Esophagus squamous epithelium (tissue), 5 donors: Measurements from ENCODE around the gene SELENBP1. TPM values are rescaled to one million over a fixed set of nuclear protein-coding genes. Genes with fewer than 3 reads are reported as not detected.

ENCODE experiments used
- DNase-seq: peaks from one replicate; lab custom pipeline; 2025; lab: John Stamatoyannopoulos, UW
- H3K27ac ChIP-seq, 4 donors: fragments of 200-600 bp; sonication (generic); one replicate each; pipeline ENCODE4 v1.5.1; 2016 to 2019; ENCODE audit warnings: mild to moderate bottlenecking in 1 of 4
- H3K27me3 ChIP-seq, 4 donors: fragments of 200-600 bp; sonication (generic); 1 replicate in 3 of 4; 2 replicates in 1 of 4; pipeline versions ENCODE4 v1.5.1 to v1.6.0; 2017 to 2021; ENCODE audit warnings: antibody characterized with exemption in 1 of 4
- H3K36me3 ChIP-seq, 3 donors: fragments of 200-600 bp; sonication (generic); one replicate each; pipeline ENCODE4 v1.5.1; 2016 to 2019
- H3K4me1 ChIP-seq, 3 donors: fragments of 200-600 bp; sonication (generic); one replicate each; pipeline ENCODE4 v1.5.1; 2017 to 2019
- H3K4me3 ChIP-seq, 4 donors: fragments of 200-600 bp; sonication (generic); 1 replicate in 3 of 4; 2 replicates in 1 of 4; pipeline ENCODE4 v1.5.1; 2016 to 2019; ENCODE audit warnings: mild to moderate bottlenecking in 2 of 4, moderate library complexity in 1 of 4
- H3K9me3 ChIP-seq, 3 donors: fragments of 200-600 bp; sonication (generic); one replicate each; pipeline ENCODE4 v1.5.1; 2016 to 2019
- POLR2A ChIP-seq, 4 donors: fragments of 450-650 bp; IDR thresholded peaks; one replicate each; pipeline ENCODE4 v1.6.1; 2017; ENCODE audit warnings: antibody characterized with exemption in 4 of 4, mild to moderate bottlenecking in 4 of 4, moderate library complexity in 3 of 4
- WGBS, 2 donors: methylation state at CpG; one replicate each; pipeline ENCODE4 v1.1.5; 2018; 5-methylcytosine and 5-hydroxymethylcytosine counted together
- intact Hi-C: fragments of 100-400 bp; cut with DNase I; formaldehyde crosslinking; loops from one replicate; pipeline ENCODE4 v1.15.0; 2022
- total RNA-seq, 4 donors: library from RNA; depleted of rRNA; stranded (reverse); fragments of >200 nt; gene quantifications; one replicate each; pipeline ENCODE4 v1.1.0, GENCODE V29; 2016
- TF ChIP-seq, protein P1 (sequence below), 6 experiments: fragments of 450-650 bp in 4 of 6; fragments of 200-600 bp in 2 of 6; sonication (generic) in 2 of 6; IDR thresholded peaks; one replicate each; pipeline ENCODE4 v1.5.1; 2016 to 2019; ENCODE audit warnings: antibody characterized with exemption in 6 of 6, mild to moderate bottlenecking in 4 of 6, moderate library complexity in 4 of 6
- donor health status: DM: yes; HTN: yes; CAD: no.

The SELENBP1 gene
- total RNA-seq, 4 donors from 2014 or later, result 6.3 to 38.3 (median 28.3) TPM

DNA sequence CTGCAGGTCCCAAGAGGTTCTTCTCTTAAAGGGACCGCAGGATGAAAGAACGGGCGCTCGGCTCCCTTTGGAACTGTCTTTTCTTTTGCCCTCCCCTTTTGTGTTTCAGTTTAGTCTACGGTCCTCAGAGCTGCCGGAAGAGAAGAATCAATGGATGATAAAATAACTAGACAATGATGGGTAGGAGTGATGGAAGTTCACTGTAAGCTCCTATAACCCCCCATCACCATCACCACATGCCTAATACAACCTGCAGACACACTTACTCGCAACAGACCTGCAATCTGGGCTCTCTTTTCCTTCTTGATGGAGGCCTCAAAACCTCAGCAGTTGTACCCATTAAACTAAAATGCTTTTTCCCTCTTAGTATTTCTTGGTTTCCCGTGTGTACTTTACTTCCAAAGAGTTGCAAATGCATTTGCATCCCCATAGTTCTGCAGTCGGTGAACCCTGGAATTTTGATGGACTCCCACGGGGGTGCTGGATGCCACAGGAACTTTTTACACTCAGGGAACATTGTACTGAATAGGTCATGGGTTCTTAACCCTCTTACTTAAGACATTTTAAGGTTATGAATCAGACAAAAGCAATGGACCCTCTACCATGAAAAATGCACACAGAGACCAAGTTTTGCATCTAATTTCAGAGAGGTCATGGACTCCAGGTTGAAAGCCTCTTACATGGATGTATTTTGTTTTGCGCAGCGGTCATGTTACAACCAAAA is 24.8 kb downstream of the SELENBP1 start:
- Histone ChIP-seq H3K27ac (peak overlapping the region; percentile 89 to 98 (median 94)), H3K27me3 (no peaks in the 10 kb centered on the region), H3K9me3 (peaks cover 0 to 3% (median 0%) of the 10 kb centered on the region in 3 donors), H3K36me3 (peaks cover 10 to 29% (median 18%) of the 10 kb centered on the region in 3 donors), H3K4me3 (peak overlapping the region; percentile 57 to 83 (median 73)), H3K4me1 (peaks cover 8 to 29% (median 14%) of the 10 kb centered on the region in 3 donors)
- TF ChIP-seq, protein P1, sequence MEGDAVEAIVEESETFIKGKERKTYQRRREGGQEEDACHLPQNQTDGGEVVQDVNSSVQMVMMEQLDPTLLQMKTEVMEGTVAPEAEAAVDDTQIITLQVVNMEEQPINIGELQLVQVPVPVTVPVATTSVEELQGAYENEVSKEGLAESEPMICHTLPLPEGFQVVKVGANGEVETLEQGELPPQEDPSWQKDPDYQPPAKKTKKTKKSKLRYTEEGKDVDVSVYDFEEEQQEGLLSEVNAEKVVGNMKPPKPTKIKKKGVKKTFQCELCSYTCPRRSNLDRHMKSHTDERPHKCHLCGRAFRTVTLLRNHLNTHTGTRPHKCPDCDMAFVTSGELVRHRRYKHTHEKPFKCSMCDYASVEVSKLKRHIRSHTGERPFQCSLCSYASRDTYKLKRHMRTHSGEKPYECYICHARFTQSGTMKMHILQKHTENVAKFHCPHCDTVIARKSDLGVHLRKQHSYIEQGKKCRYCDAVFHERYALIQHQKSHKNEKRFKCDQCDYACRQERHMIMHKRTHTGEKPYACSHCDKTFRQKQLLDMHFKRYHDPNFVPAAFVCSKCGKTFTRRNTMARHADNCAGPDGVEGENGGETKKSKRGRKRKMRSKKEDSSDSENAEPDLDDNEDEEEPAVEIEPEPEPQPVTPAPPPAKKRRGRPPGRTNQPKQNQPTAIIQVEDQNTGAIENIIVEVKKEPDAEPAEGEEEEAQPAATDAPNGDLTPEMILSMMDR (IDR thresholded peaks at IDR 0.05), result no peak
- TF ChIP-seq POLR2A (IDR thresholded peaks at IDR 0.05), result no peak
- 19 to 28% methylated on average over 10 to 12 of the region's 12 CpGs for WGBS, 2 donors
- intact Hi-C loops, result no loop called here
- DNase-seq, result no peak

DNA sequence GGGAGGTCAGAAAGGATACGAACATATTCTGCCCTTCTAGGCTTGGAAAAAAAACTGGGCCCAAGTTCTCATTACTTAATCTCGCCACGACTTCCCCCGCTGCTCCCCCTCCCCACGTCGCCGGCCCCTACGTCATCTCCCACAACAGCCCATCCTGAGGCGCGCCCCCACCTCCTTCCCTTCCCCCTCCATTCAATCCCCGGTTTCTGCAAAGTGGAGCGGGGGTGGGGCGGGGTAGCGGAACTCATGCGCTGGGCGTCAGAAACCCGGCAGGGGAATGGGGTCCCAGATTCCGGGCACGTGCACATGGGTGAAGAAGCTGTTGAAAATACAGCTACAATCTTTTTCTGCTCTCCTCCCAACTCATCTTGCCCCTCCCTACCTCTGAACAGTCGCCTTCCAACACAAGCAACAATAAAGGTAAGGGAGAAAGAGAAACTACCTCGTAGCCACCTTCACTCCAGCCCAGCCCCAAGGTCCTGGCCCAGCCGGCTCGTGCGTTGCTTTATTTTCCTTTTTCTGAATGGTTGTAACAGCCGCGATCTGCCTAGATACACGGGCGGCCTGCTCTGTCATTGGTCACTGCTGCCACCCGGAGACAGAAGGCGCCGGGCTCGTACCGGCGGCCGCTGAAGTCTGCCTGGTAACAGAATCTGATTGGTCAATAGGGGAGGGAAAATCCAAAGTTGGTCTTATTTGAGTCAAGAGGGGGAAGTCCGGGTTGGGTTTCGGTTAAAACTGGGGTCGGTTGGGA is 25.6 kb downstream of the SELENBP1 start, which contains the start of gene RFX5:
TSS of gene RFX5 (minus strand) at position 484 of the 754 bp plus-strand sequence. CDS start 932 bp downstream, outside the sequence.
- H3K27ac ChIP-seq, result peak within 1 kb of the TSS; percentile 89 to 98 (median 94)
- H3K36me3 ChIP-seq, result peaks cover 13 to 36% (median 18%) of the 10 kb centered on the region in 3 donors
- 0 to 1% methylated on average over 22 to 27 of the region's 38 CpGs for WGBS, 2 donors
- H3K4me3 ChIP-seq, result peak within 1 kb of the TSS; percentile 57 to 83 (median 73)
- no peaks in the 10 kb centered on the region for H3K27me3 ChIP-seq
- intact Hi-C loops, result no loop called here
- peaks cover 8 to 29% (median 14%) of the 10 kb centered on the region in 3 donors for H3K4me1 ChIP-seq
- TF ChIP-seq, protein P1 (IDR thresholded peaks at IDR 0.05), result peak in 1 of 6 experiments; percentile 11
- peak in 3 of 4 donors; percentile 43 to 68 (median 47) for TF ChIP-seq POLR2A (IDR thresholded peaks at IDR 0.05)
- DNase-seq, result peak; percentile 85
- H3K9me3 ChIP-seq, result no peaks in the 10 kb centered on the region

DNA sequence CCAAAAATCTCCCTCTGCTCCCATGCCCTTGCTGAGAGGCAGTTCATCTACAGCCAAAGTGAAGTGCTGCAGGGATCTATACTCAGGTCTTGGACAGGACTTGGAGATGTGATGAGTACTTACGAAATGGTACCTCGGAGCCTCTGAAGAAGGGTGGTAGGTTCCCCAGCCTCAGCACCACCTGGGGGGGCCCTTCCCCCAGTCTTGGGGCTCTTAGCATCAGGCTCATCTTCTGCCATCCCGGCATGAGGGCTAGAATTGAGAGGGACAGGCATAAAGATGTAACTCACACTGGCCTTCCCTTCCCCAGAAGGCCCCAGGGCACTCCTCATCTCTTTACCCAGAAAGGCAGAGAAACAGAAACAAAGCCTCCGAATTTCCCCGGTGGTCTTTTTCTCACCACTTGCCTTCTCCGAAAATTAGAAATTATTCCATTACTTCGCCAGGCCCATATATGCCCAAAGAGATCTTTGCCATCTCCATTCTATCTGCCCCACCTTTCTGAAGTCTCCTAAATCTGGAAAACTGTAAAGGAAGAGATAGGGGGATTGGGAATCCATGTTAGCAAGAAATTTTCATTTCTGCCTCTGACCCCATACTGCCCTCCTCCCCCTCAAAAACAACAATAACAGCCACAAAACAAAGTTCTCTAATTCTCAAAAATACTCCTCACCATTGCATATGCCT is 26.3 kb downstream of the SELENBP1 start:
- 36 to 57% methylated on average over 5 to 7 of the region's 7 CpGs for WGBS, 2 donors
- TF ChIP-seq, protein P1 (IDR thresholded peaks at IDR 0.05), result no peak
- TF ChIP-seq POLR2A (IDR thresholded peaks at IDR 0.05), result no peak
- H3K9me3 ChIP-seq, result no peaks in the 10 kb centered on the region
- peaks cover 8 to 29% (median 14%) of the 10 kb centered on the region in 3 donors for H3K4me1 ChIP-seq
- peaks cover 13 to 41% (median 18%) of the 10 kb centered on the region in 3 donors for H3K36me3 ChIP-seq
- intact Hi-C loops, result no loop called here
- H3K4me3 ChIP-seq, result peak overlapping the region; percentile 57 to 83 (median 73)
- H3K27ac ChIP-seq, result peak overlapping the region; percentile 89 to 98 (median 94)
- DNase-seq, result no peak
- H3K27me3 ChIP-seq, result no peaks in the 10 kb centered on the region

DNA sequence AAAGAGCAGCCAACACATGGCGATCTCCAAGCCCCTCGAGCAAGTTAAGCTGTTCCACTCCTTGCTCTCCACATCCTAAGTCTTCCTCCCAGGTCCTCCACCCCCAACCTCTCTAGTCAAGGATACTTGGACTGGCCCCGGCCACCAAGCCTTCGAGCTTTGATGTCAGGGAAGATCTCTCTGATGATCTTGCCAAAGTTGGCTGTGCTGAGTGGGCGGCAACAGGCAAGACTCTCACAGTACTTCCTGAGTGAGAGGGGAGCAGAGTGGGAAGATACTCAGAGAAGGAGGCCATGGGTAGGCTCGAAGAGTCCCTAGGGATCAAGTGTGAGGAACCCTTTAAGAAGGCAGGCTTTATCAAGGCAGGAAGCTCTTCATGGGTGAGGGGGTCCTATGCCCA is 28.2 kb downstream of the SELENBP1 start:
- Histone ChIP-seq H3K4me1 (peaks cover 8 to 36% (median 17%) of the 10 kb centered on the region in 3 donors), H3K4me3 (no peak overlapping the region), H3K27me3 (no peaks in the 10 kb centered on the region), H3K36me3 (peaks cover 13 to 41% (median 18%) of the 10 kb centered on the region in 3 donors), H3K9me3 (no peaks in the 10 kb centered on the region), H3K27ac (no peak overlapping the region)
- TF ChIP-seq POLR2A (IDR thresholded peaks at IDR 0.05), result no peak
- TF ChIP-seq, protein P1 (IDR thresholded peaks at IDR 0.05), result no peak
- 79 to 80% methylated on average over 1 to 5 of the region's 6 CpGs for WGBS, 2 donors
- no peak for DNase-seq
- intact Hi-C loops, result loop anchor here (5.0 kb wide), 1 partner anchor 42 kb away; no protein-coding TSS in a partner anchor
